ENCODE results near the gene GRP.

GRP gene

DNA sequence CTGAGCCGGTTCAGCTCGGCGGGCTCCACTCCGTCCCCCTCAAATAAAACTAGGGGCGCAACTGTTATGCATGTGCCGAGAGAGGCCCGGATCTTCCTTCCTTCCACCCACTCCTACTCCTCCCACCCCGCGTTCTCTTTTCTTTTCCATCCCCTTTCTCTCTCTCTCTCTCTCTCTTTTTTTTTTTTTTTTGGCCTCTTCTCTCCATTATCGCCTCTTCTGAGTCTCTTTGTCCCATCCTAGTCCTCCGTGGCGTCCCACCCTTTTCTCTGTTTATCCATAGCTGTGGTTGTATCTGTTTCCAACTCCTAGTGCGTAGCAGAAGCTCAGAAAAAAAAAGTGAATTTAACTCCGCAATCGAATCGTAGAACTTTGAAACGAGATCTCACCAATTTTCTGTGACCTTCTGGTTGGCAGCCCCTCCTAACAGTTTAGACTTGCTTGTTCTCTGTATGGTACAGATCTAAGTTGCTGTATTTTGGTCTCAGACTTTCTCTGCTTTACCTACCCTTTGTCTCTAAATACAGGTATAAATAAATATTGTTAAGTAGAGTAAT, 49.7 kb downstream of the GRP start:
- H3K4me3 ChIP-seq (replicated peaks; ENCODE audit: low read depth, low read length): no peak overlapping the region
- no peak for DNase-seq (ENCODE audit: extremely low read depth, low read depth)
- TF ChIP-seq CTCF (IDR thresholded peaks at IDR 0.05; ENCODE audit: low read depth, low read length, missing control alignments): no peak

GRCh38 chr18:59270689-59271257, 50.8 kb downstream of the GRP start:
- no peak overlapping the region for H3K4me3 ChIP-seq (replicated peaks; ENCODE audit: low read depth, low read length)
- DNase-seq (ENCODE audit: extremely low read depth, low read depth): no peak
- no peak for TF ChIP-seq CTCF (IDR thresholded peaks at IDR 0.05; ENCODE audit: low read depth, low read length, missing control alignments)

- TF ChIP-seq CTCF (IDR thresholded peaks at IDR 0.05; ENCODE audit: low read depth, low read length, missing control alignments): no peak
- H3K4me3 ChIP-seq (replicated peaks; ENCODE audit: low read depth, low read length): no peak overlapping the region
- DNase-seq (ENCODE audit: extremely low read depth, low read depth): no peak
Observed at GRCh38 chr18:59271606-59272220, 51.8 kb downstream of the GRP start.

DNA sequence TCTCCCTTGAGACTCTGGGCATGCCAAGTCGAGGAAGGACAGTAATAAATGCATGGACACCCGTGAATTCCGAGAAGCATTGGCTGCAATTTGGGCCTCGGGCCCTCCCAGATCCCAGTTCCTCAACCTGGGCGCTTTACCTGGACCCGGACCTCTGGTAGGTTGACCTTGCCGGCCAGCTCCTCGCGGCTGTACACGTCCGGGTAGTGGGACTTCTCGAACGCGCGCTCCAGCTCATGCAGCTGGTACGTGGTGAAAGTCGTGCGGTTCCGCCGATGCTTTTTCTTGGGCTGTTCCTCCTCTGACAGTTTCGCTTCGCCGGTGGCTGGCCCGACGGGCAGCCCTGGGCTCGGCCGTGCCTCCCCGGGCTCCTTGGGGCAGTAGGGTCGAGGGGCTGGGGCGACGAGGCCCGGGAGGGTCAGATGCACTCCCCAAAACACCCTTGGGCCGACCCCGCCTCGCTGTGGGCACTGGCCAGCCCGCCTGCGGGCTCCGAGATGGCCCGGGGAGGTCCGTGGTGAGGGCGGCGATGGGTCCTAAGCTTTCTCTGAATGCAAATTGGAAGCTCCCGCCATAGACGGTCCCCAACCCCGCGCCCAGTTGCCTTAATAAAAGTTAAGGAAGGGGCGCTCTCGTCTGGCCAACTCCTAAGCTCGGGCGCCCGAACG, 52.4 kb downstream of the GRP start:
- H3K4me3 ChIP-seq (replicated peaks; ENCODE audit: low read depth, low read length): no peak overlapping the region
- no peak for TF ChIP-seq CTCF (IDR thresholded peaks at IDR 0.05; ENCODE audit: low read depth, low read length, missing control alignments)
- no peak for DNase-seq (ENCODE audit: extremely low read depth, low read depth)

DNA sequence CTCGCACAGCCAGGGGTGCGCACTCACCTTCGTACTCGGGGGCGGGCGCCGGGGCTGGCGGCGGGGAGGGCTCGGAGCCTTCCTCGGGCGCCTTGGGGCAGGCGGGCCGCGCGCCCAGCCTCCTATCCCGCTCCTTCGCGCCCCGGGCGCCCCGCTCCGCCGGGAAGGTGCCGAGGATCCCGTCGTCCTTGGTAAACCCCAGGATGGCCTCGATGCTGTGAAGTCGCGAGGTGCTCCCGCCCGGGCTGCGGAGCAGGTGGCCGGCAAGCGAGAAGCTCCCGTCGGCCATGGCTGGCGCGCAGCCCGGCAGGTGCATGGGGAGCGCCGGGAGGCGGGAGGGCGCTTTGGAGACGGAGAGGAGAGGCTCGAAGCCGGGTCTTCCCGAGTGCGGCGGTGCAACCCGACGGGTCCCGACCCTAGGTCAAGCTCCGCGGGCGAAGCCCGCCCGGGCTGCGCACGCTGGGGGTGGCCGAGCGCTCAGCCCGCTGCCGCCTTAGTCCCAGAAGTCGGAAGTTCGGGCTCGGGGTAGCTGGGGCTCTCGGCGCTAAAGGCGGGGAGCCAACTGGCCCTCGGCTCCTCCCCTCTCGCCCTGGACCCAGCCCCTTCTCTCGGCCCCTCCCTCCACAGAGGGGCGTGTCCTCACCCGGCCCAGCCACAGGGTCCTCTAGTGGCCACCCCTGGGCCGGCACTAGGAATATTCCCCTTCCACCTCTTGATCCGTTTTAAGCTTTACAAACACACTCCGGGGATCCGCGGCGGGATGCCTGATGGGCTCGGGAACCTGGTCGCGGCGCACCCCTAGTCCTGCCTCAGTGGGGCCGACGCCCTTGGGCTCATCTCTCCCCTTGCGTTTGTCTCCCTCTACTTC, 53.2 kb downstream of the GRP start, which contains the start of gene RAX:
Gene RAX (minus strand): TSS at position 564 of the 868 bp plus-strand sequence. CDS start 248 bp downstream, at position 316.
- peak; percentile 38 for TF ChIP-seq CTCF (IDR thresholded peaks at IDR 0.05; ENCODE audit: low read depth, low read length, missing control alignments)
- no peak within 1 kb of the TSS for H3K4me3 ChIP-seq (replicated peaks; ENCODE audit: low read depth, low read length)
- no peak for DNase-seq (ENCODE audit: extremely low read depth, low read depth)

DNA sequence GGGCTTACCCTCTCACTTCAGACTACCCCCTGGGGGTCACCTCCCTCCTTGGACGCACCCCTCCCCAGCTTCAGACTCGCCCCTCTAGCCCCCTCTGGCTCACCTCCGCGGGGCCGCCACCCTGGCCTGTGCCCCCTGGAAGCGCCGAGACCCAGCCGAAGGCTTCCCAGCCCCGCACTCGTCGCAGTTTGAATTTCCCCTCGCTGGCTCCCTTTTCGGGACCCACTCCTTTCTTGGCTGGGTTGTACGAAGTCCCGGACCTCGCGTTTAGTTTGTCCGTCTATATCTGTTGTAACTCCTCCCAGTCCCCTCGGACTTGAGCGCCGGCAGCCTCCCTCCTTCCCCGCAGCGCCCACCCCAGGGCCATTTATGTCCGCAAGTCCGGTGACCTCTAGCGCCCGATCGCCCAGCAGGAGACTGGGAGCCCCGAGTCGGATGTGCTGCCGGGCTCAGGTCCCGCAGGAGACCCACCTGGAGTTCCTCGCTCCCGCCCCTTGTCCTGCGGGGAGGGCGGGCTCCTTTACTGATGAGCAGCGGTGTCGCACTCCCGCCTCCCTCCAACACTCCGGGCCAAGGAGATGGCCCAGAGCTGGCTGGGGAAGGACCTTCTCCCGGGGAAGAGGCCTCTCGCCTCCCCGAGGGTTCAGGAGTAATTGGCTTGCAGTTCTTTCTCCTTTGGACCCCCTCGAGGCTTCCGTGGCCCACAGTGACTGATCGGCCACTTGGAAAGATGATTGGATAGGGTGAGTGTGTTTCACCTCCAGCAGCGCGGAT, 54.0 kb downstream of the GRP start:
- no peak for DNase-seq (ENCODE audit: extremely low read depth, low read depth)
- no peak overlapping the region for H3K4me3 ChIP-seq (replicated peaks; ENCODE audit: low read depth, low read length)
- TF ChIP-seq CTCF (IDR thresholded peaks at IDR 0.05; ENCODE audit: low read depth, low read length, missing control alignments): no peak
